ENCODE measurements around the gene FLNA.
A peak's percentile ranks its signal among the peaks of the same experiment; 100 is the strongest.

Gene FLNA

GRCh38 chrX:154310616-154311536 lies 63.6 kb downstream of the FLNA start:
- no peak for TF ChIP-seq ZFP30 (CRISPR knock-in tag; IDR thresholded peaks at IDR 0.05)
- TF ChIP-seq ZNF565 (CRISPR knock-in tag; conservative IDR thresholded peaks at IDR 0.05; ENCODE audit: low read depth): no peak
- peak; percentile 15; the same call in 1 of the 3 replicates for ATAC-seq

GRCh38 chrX:154309041-154309775 lies 65.2 kb downstream of the FLNA start:
- TF ChIP-seq ZNF8 (CRISPR knock-in tag; IDR thresholded peaks at IDR 0.05) (no peak), ISL1 (CRISPR knock-in tag; IDR thresholded peaks at IDR 0.05) (no peak), CSRNP3 (CRISPR knock-in tag; IDR thresholded peaks at IDR 0.05) (no peak), RARB (CRISPR knock-in tag; IDR thresholded peaks at IDR 0.05) (no peak), ARNTL (CRISPR knock-in tag; IDR thresholded peaks at IDR 0.05; ENCODE audit: borderline replicate concordance, low read depth) (no peak), TOX (CRISPR knock-in tag; IDR thresholded peaks at IDR 0.05; ENCODE audit: borderline replicate concordance) (no peak), ZFP3 (CRISPR knock-in tag; IDR thresholded peaks at IDR 0.05) (no peak), SNAI2 (CRISPR knock-in tag; IDR thresholded peaks at IDR 0.05) (no peak)
- ATAC-seq: no peak

DNA sequence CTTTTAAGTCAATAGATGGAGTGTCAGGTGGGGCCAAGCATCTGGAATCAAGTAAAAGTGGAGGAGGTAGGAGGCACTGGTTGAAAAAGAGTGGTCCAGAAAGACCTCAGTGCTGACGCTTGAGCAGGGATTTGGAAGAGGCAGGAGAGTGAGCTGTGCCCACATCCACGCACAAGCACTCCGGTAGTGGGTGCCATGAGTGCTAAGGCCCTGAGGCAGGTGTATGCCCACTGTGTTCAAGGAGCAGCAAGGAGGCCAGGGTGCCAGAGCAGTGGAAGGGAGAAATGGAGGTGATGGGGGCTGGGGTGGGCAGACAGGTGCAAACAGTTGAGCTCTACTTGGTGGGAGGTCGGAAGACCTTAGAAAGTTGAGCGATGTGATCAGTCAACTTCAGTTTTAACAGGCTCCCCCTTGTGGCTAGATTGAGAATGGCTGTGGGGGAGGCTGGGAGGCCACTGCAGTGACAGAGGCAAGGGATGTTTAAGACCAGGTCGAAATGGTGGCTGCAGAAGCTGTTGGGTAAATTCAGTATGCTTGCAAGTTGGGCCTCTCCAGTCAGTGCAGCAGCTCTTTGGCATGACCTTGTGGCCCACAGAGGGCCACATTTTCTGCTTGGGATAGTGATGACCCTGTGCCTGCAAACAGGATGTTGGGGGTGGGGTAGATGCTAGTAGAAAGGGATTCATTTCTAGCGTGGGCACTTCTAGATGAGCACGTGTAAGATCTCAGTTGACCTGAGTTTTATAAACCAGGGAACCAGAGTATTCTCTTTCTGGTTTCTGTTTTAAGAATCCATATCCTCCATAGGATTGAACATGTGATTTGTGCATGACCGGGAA lies 66.1 kb downstream of the FLNA start:
- TF ChIP-seq TOX (CRISPR knock-in tag; IDR thresholded peaks at IDR 0.05; ENCODE audit: borderline replicate concordance): no peak
- TF ChIP-seq ESRRG (CRISPR knock-in tag; IDR thresholded peaks at IDR 0.05): no peak
- peak; percentile 85 for ATAC-seq

DNA sequence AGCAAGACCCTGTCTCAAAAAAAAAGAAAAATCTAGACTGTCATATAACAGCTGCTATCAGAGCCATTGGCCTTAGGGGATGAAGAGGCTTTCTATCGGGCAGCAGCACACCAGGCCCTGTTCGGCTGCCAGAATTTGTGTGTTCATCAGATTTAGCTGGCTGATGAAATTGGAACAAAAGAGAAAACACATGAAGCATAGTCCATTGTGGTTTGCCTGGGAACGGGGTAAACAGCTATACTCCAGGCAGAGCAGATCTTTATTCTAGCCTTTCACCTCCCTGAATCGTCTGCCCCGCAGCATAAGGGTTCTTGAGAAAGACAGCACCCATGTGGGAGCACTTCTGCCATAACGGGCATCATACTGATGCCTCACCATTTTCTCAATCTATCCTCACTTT lies 67.2 kb downstream of the FLNA start:
- no peak for ATAC-seq
- TF ChIP-seq ESRRG (CRISPR knock-in tag; IDR thresholded peaks at IDR 0.05) (no peak), CSRNP3 (CRISPR knock-in tag; IDR thresholded peaks at IDR 0.05) (no peak), ZNF70 (CRISPR knock-in tag; IDR thresholded peaks at IDR 0.05) (no peak), GLIS3 (CRISPR knock-in tag; IDR thresholded peaks at IDR 0.05) (no peak), RARB (CRISPR knock-in tag; IDR thresholded peaks at IDR 0.05) (no peak), ZFP3 (CRISPR knock-in tag; IDR thresholded peaks at IDR 0.05) (no peak), ARNTL (CRISPR knock-in tag; IDR thresholded peaks at IDR 0.05; ENCODE audit: borderline replicate concordance, low read depth) (no peak), PATZ1 (CRISPR knock-in tag; IDR thresholded peaks at IDR 0.05; ENCODE audit: borderline replicate concordance) (no peak), CSDC2 (CRISPR knock-in tag; IDR thresholded peaks at IDR 0.05) (no peak), OSR1 (CRISPR knock-in tag; IDR thresholded peaks at IDR 0.05) (no peak), TCF4 (CRISPR knock-in tag; IDR thresholded peaks at IDR 0.05; ENCODE audit: borderline replicate concordance) (no peak), ZNF8 (CRISPR knock-in tag; IDR thresholded peaks at IDR 0.05) (no peak), POU6F1 (CRISPR knock-in tag; IDR thresholded peaks at IDR 0.05; ENCODE audit: borderline replicate concordance, low read depth) (no peak), ZC3H10 (CRISPR knock-in tag; IDR thresholded peaks at IDR 0.05) (no peak), ZNF565 (CRISPR knock-in tag; conservative IDR thresholded peaks at IDR 0.05; ENCODE audit: low read depth) (no peak), SNAI2 (CRISPR knock-in tag; IDR thresholded peaks at IDR 0.05) (no peak)
- TF ChIP-seq, protein P1, sequence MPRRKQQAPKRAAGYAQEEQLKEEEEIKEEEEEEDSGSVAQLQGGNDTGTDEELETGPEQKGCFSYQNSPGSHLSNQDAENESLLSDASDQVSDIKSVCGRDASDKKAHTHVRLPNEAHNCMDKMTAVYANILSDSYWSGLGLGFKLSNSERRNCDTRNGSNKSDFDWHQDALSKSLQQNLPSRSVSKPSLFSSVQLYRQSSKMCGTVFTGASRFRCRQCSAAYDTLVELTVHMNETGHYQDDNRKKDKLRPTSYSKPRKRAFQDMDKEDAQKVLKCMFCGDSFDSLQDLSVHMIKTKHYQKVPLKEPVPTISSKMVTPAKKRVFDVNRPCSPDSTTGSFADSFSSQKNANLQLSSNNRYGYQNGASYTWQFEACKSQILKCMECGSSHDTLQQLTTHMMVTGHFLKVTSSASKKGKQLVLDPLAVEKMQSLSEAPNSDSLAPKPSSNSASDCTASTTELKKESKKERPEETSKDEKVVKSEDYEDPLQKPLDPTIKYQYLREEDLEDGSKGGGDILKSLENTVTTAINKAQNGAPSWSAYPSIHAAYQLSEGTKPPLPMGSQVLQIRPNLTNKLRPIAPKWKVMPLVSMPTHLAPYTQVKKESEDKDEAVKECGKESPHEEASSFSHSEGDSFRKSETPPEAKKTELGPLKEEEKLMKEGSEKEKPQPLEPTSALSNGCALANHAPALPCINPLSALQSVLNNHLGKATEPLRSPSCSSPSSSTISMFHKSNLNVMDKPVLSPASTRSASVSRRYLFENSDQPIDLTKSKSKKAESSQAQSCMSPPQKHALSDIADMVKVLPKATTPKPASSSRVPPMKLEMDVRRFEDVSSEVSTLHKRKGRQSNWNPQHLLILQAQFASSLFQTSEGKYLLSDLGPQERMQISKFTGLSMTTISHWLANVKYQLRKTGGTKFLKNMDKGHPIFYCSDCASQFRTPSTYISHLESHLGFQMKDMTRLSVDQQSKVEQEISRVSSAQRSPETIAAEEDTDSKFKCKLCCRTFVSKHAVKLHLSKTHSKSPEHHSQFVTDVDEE (CRISPR knock-in tag; IDR thresholded peaks at IDR 0.05): no peak
- TF ChIP-seq, protein P2, sequence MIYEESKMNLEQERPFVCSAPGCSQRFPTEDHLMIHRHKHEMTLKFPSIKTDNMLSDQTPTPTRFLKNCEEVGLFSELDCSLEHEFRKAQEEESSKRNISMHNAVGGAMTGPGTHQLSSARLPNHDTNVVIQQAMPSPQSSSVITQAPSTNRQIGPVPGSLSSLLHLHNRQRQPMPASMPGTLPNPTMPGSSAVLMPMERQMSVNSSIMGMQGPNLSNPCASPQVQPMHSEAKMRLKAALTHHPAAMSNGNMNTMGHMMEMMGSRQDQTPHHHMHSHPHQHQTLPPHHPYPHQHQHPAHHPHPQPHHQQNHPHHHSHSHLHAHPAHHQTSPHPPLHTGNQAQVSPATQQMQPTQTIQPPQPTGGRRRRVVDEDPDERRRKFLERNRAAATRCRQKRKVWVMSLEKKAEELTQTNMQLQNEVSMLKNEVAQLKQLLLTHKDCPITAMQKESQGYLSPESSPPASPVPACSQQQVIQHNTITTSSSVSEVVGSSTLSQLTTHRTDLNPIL (CRISPR knock-in tag; IDR thresholded peaks at IDR 0.05; ENCODE audit: low read depth): no peak
